ENCODE results near the gene CBLL2.
"Not testable (repeated sequence)": the region's sequence is repeated elsewhere in the genome, so short reads cannot be mapped to it uniquely, and the experiment has no call there.

CBLL2 gene

DNA sequence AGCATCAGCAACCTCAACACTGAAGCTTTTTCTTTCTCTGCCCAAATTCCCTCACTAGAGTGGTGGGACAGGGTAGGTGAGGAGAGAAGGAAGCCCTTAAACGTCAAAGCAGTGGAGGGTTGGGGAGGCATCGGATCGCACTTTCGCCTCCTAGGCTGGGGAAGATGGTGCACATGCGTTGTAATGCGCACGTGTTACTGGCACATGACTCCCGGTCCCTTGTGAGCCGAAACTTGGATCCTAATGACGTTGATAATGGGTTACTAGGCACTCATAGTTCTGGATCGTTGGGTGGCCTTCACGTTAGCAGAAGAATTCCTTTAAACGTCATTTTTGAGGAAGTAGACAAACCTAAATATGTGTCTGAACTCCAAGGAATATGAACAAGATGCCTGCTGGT, at the start of gene CBLL2:
Gene CBLL2 (plus strand): TSS at position 301 of the 400 bp plus-strand sequence. CDS start 79 bp downstream, at position 380.
- DNase-seq (ENCODE audit: low read depth) = no peak

DNA sequence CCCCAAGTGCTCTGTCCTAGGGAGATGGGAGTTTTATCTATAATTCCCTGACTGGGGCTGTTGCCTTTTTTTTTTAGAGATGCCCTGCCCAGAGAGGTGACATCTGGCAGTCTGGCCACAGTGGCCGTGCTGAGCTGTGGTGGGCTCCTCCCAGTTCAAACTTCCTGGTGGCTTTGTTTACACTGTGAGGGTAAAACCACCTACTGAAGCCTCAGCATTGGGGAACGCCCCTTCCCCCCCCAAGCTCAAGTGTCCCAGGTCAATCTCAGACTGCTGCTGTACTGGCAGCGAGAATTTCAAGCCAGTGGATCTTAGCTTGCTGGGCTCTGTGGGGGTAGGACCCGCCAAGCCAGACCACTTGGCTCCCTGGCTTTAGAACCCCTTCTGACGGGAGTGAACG, 38.3 kb upstream of the CBLL2 start:
- no peak for DNase-seq (ENCODE audit: low read depth)

GRCh38 chrX:22237479-22237878, 35.2 kb upstream of the CBLL2 start:
- no peak for DNase-seq (ENCODE audit: low read depth)

- DNase-seq (ENCODE audit: low read depth) = peak; percentile 8
These were observed 26.1 kb upstream of the CBLL2 start for GRCh38 chrX:22246620-22247019.

DNA sequence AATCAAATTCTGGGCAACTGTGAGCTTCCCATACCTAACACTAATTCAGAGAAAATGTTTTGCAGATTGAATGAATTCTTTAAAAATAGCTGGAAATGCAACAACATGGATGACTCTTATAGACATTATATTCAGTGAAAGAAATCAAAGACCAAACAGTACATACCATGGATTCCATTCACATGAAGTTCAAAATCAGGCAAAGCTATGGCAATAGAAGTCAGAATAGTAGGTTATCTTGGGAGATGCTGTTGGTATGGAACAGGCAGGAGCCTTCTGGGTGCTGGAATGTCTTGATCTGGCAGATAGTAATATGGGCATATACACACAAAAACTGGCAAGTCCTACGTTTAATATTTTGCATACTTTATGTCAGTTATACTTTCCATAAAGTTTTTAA, 25.5 kb upstream of the CBLL2 start:
- DNase-seq (ENCODE audit: low read depth) = peak; percentile 11

GRCh38 chrX:22248401-22248800, 24.3 kb upstream of the CBLL2 start:
- DNase-seq (ENCODE audit: low read depth) = no peak

DNA sequence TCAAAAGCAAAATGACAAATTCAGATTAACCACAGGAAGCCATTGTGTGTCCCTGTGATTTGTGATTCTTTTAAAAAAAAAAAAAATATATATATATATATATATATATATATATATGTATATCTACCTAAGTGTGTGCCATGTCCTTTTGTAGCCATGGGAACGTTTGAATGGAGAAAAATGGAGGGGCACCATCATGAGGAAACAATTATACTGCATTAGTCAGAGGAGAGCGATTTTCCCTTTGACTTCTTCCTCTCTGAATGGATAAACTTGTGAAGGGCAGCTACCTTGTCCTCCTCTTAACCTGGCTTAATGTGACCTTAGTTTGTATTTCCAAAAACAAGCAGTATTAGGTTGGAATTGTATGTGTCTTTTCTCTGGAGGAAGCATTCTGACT, 23.3 kb upstream of the CBLL2 start:
- DNase-seq (ENCODE audit: low read depth) = no peak

DNA sequence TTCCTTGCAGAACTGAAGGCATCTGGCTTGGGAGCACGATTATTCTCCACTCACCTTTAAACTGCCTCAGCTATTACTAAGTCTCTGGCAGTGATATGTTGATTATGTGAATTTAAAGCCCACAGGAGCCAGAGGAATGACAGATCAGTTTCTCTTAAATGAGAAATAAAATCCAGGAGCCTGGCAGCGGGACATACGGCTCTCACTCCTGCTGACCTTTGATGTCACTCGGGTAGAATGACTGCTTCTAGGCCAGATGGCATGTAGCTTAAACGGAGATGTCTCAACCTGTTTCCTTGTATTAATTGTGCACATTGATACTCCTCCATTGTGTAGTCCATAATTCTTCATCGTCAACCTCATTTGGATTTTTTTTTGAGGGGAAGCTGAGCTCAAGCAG, 4.0 kb upstream of the CBLL2 start:
- DNase-seq (ENCODE audit: low read depth) = no peak

DNA sequence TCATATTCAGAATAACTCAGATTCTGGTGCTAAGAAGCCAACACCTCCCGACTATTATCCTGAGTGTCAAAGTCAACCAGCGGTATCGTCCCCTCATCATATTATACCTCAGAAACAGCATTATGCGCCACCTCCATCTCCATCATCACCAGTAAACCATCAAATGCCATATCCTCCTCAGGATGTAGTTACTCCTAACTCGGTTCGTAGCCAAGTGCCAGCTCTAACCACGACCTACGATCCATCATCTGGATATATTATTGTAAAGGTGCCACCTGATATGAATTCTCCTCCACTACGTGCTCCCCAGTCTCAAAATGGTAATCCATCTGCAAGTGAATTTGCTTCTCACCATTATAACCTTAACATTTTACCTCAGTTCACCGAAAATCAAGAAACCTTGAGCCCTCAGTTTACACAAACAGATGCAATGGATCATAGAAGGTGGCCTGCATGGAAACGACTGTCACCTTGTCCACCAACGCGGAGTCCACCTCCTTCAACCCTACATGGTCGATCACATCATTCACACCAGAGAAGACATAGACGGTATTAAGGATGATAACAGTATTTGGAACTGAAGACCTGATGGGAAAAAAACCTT, 1.1 kb downstream of the CBLL2 start:
- DNase-seq (ENCODE audit: low read depth) = no peak

DNA sequence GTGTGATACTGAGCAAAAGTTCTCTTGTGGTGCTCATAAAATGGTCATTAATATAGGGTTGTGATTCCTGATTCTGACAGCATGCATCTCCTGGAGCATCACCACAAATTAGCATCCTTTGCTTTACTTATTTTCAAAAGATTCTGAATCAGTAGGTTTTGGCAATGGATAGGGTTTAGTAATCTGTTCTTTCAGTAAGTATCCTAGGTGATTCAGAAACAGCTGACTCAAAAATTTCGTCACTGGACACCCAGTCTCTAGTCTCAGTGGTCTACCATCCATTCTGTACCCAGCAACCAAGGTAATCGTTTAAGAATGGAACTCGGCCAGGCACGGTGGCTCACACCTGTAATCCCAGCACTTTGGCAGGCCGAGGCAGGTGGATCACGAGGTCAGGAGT, 4.1 kb downstream of the CBLL2 start:
- no peak for DNase-seq (ENCODE audit: low read depth)

DNA sequence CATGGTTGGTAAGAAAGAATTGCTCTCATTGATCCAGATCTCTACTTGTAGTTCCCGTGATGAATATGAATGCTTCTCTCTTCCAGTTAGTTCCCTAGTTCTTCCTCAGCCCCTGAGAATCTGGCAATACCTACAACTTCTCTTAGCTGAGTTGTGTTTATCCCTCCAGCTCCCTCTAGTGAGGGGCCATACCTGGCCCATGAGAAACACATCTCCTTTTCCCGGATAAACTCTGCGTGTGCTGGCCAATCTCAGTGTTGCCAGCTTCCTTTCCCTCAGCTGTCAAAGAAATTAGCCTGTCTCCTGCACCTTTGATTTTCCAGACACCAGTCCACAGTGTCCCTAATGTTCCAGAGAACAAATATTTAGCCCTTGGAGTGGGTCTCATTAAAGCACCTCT, 5.7 kb downstream of the CBLL2 start:
- DNase-seq (ENCODE audit: low read depth) = no peak

DNA sequence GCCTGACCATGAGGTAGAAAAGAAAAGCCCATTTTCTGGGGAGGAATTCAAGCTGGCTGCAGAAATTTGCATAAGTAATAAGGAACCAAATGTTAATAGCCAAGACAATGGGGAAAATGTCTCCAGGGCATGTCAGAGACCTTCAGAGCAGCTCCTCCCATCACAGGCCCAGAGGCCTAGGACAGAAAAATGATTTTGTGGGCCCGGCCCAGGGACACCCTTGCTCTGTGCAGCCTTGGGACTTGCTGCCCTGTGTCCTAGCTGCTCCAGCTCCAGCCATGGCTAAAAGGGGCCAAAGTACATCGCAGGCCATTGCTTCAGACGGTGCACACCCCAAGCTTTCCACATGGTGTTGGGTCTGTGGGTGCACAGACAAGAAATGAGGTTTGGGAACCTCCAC, 16.5 kb downstream of the CBLL2 start:
- DNase-seq (ENCODE audit: low read depth) = not testable (repeated sequence)

DNA sequence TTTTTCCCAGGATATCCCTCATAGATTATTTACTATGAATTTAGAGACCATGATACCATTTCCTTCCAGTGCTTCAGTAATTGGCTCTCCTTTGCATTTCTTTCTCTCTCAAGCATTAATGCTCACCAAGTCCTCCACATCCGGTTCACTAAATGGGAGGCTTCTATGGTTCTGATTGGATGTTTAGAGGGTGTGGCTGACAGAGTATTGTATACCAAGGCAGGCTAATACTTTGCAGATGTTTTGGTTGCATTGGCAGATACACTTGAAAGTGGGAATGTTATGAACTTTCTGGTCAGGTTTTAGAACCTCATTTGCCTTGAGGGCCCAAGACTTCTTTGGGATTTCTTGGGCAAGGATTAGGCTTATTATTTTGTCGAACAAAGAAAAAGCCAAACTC, 24.2 kb downstream of the CBLL2 start:
- no peak for DNase-seq (ENCODE audit: low read depth)

GRCh38 chrX:22300130-22300529, 27.4 kb downstream of the CBLL2 start:
- peak; percentile 19 for DNase-seq (ENCODE audit: low read depth)

GRCh38 chrX:22310779-22311178, 38.1 kb downstream of the CBLL2 start:
- no peak for DNase-seq (ENCODE audit: low read depth)

GRCh38 chrX:22313766-22314165, 41.1 kb downstream of the CBLL2 start:
- DNase-seq (ENCODE audit: low read depth) = no peak

DNA sequence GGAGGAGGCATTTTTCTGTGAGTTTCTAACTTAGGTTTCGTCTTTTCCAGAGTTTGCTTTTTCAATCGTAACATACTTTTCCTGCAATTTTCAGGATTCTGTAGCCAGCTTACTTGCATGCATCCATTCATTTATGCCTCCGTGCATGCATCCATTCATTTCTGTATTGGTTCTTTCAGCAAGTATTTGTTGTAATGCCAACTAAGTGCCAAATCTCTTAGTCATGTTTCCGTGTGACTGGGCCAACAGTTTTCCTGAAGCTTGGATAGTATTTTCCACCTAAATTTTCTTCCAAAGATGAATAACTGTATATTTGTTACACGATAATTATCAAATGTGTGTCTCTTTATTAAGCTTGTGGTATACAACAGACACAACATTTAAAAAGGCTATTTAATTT, 41.5 kb downstream of the CBLL2 start:
- DNase-seq (ENCODE audit: low read depth) = no peak

DNA sequence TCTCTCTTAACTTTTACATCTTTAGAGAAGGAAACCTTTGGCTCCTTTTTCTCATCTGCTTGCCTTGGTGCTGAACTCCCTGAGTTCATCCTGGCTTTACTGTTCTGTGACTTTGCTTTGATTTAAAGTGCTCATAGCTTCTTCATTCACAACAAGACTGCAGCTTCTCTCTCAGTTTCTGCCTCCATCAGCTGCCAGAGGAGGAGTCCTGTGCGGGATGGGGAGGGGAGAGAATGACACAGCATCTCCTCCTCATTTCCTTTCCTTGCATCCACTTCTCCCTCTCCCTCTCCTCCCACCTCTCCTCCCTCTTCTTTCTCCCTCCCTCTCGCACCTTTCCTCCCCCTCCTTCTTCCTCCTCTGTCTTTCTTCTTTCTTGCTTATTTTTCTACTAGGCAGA, 42.0 kb downstream of the CBLL2 start:
- DNase-seq (ENCODE audit: low read depth) = no peak

DNA sequence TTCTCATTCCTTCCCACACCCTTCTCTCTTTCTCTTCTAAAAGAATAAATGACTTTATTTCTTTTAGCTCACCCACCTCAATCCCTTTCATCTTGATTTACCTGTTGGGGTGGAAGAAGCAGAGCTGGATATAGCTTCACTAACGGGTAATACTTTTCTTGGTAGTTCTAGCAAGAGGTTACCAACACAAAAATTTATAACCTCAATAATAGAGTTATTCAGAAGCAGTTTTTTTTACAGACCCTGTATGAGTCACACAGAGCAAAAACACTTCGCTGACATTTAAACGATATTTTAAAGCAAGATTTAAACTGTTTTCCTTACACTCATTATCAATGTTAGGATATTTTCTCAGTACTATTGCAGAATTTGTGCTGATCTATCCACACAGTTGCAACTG, 42.4 kb downstream of the CBLL2 start:
- no peak for DNase-seq (ENCODE audit: low read depth)

- no peak for DNase-seq (ENCODE audit: low read depth)
These were observed 47.6 kb downstream of the CBLL2 start for GRCh38 chrX:22320236-22320873.

DNA sequence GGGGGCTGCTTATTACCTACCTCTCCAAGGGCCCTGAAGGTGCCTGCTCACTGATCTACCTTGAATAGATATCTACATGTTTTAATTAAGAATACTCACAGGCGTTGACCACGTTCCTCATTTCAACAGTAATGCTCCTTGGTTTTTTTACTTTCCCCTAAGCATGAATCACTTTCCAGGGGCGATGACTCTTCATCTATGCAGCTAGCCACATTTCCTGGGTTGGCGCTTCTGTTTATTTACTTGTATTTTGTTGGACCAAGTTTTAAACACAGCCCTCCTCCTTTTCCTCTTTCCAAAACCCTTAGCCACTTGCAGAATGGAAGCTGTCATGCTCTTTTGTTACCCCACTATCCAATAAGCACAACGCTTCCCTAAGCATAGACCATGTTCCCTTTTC, 50.8 kb downstream of the CBLL2 start:
- no peak for DNase-seq (ENCODE audit: low read depth)

All from GM04503 (cell line).